HG03039 (cell line): ENCODE results near the gene PACSIN2.
A peak's percentile ranks its signal among the peaks of the same experiment; 100 is the strongest.
"Not testable (repeated sequence)": the region's sequence is repeated elsewhere in the genome, so short reads cannot be mapped to it uniquely, and the experiment has no call there.

Experiments used
- ATAC-seq: cut with Tn5 transposase; IDR thresholded peaks from one replicate; pipeline ENCODE4 v1.9.1; 2021; ENCODE audit warnings: mild to moderate bottlenecking, moderate library complexity; ENCODE audit not compliant: unreplicated experiment

The PACSIN2 gene, protein sequence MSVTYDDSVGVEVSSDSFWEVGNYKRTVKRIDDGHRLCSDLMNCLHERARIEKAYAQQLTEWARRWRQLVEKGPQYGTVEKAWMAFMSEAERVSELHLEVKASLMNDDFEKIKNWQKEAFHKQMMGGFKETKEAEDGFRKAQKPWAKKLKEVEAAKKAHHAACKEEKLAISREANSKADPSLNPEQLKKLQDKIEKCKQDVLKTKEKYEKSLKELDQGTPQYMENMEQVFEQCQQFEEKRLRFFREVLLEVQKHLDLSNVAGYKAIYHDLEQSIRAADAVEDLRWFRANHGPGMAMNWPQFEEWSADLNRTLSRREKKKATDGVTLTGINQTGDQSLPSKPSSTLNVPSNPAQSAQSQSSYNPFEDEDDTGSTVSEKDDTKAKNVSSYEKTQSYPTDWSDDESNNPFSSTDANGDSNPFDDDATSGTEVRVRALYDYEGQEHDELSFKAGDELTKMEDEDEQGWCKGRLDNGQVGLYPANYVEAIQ

DNA sequence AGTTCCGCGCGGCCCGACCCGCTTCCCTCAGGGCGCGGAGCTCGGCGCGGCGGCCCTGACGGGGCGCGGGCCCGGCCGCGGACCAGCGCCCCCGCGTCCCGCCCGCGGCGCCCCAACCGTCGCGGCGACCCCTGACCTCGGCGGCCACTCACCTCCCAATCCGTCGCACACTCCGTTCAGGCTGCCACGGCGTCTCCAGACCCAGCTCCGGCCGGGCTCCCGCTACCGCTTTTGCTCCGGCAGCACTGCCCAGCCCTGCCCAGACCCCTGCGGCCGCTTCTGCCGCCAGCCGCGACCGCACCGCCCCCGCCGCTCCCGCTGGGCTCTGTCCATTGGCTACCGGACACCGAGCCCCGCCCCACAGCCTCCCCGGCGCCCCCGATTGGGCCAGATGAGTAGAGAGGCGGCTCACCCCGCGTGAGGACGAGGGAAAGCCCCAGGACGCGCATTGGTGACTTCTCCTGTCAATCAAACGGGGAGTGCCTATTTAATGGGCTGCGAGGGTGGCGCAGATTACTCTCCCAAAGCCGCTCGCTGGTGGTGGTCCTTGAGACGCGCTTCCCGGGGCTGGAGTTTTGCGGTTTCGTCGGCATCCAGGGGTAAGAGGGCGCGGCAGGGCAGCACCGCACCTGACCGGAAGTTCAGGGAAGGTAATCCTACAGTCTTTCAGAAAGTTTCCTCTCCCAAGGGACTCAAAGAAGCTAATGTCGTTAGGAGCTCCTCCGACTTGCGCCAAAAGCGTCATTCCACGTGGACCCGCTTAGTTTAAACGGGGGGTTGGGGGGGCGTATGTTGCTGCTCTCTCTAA, at the start of gene PACSIN2:
PACSIN2 (minus strand) TSS at position 281 of the 808 bp plus-strand sequence. CDS start 103,069 bp downstream, outside the sequence.
- ATAC-seq = peak; percentile 91

DNA sequence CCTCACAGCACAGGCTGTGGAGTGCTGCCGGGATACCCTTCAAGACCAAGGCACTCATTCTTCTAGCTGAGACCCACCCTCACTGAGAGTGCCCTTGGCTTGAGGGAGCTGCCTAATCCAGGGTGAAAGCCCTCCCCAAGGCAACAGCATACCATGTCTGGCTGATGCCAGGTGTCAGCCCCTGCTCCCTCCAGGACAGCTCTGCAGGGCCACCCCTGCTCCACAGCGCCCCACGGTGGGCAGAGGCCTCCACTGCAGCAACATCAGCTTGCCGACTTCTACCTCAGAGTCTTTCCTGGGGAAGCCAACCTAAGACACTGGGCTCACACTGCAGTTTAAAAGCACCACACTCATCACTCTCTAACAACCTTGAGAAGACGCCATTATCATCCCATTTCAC, 45.2 kb upstream of the PACSIN2 start:
- ATAC-seq = no peak

DNA sequence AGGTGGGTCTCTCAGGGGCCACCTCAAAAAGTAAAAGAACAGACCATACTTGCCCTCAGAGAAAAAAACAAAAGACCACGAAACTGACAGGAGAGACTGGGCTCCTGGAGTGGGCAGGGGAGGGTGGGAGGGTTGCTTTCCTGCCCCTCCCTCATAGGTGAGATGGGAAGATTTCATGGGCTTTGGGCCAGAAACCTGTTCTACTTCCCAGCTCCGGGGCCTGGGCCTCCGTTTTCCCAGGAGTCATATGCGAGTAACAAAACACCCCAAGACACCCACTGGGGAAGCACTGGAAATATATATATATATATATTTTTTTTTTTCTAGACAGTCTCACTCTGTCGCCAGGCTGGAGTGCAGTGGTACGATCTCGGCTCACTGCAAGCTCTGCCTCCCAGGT, 42.7 kb upstream of the PACSIN2 start:
- no peak for ATAC-seq

DNA sequence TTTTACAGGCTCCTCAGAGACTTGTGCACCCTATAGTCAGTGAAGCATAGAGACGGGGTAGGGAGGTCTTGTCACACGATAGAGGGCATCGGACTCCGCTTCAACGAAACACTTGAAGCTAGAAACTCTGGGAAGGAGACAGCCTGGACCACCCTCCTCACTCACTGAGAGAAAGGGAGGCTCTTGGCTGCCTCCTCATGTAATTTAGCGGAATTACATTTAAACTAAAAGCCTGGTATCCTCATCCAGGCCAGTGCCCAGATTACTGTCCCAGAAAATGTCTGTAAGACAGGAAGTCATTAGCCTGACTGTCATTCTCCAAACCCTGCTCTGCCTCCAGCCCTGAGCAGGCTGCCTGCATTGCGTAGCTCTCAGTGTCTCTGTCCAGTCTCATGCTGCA, 38.2 kb upstream of the PACSIN2 start:
- ATAC-seq = no peak

DNA sequence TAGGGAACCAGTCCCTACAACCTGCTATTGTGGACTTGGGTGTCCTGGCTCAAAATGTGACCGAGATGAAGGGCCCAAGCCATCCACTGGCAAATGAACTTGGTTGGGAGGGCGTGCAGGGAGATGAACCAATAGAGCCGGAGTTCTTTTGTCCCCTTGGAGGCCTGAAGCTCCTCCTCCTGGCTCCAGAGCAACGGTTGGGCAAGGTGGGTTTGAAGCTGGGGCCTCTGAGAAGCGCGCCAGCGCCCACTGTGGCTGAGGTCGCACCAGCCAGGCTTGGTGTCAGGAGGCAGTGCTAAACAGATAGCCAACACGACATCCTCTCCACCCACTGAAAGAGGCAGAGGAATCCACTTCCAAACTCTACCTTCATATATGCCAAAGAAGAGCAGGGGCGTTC, 36.0 kb upstream of the PACSIN2 start:
- ATAC-seq = no peak

DNA sequence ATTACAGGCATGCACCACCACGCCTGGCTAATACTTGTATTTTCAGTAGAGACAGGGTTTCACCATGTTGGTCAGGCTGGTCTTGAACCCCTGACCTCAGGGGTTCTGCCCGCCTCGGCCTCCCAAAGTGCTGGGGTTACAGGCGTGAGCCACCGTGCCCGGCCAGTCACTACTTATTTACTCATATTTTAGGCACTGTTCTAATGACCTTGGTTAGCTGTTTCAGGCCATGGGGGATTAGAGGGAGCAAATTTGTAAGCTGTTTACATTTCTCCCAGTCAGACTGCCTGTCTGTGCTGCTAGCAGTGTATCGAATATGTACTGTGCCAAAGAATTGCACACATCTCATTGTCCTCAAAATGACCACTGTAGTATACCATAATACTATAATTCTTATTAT, 32.7 kb upstream of the PACSIN2 start:
- no peak for ATAC-seq

DNA sequence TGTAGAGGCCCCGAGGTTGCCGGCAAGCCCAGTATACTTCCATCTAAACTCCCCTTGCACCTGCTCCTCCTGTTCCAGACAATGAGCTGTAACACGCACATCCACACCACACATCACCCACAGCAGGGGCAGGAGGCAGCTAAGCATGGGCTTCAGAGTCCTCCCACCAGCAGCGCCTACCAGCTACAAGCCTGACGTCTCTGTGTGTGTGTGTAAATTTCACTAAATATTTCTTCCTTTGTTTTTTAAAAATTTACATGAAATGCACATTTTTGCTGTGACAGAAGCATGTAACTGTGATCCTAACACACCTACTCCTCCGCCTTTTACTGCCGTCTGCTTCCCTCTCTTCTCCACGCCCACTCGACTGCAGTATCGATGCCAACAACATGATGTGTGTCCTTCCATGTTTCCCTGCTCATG, 29.4 kb upstream of the PACSIN2 start:
- no peak for ATAC-seq

DNA sequence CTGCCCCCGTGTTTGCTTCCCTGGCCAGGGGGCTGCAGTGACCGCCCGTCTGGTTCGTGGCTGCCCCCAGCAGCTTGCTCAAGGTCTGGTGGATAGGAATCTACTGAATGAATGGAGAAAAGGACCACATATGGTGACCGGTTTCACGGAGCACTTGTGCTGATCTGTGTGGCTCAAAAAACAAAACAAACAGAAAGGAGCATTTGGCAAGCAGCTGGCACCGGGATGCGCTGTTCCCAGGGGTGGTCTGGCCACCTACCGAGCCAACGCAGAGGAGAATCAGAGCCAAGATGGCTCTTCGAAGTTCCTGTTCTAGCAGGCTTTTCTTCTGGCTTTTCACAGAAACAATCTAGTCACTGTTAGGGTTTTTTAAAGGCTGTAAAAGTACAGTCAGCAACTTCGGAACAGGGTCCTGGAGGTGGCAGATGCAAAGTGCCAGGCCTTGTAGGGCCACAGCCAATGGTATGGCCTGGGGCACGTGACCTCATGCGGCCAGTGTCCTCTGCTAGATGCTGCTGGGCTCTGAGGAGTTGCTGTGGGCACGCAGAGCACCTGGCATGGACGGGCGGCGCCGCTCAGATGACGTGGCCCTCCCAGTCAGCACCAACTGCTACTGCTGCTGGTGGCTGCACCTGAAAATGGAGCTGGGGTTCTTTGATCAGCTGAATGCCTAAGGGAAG, 27.3 kb upstream of the PACSIN2 start:
- no peak for ATAC-seq

DNA sequence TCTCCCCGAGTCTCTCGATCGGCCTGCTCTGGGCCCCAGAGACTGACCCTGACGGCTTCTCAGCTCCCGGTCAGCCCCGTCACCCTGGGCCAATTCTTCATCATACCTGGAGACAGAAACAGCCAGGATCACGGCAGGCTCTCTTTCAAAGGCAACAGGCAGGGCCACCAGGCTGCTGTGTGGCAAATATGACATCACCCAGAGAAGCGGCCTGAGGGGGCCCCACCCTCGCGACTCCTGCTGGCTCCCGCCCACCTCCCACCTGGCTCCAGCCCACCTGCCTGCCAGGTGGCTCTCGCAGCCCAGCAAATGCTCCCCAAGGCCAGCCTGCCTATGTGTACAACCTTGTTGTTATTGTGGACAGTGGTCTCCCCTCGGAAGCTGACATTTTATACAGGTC, 24.9 kb upstream of the PACSIN2 start:
- no peak for ATAC-seq

DNA sequence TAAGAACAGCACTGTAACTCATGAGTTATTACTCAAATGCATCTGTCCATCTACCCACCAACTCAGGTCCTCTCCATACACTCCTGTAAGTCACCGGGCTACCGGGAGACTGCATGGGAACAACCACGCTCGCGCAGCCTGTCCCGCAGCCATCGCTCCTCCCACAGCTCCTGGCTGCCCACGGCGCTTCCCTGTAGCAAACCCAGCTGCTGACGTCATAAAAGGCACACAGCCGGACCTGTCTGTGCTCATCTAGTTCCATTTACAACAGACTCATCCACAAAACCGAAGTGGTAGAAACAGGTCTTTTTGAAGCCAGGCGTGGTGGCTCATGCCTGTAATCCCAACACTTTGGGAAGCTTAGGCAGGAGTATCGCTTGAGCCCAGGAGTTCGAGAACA, 23.4 kb upstream of the PACSIN2 start:
- no peak for ATAC-seq

DNA sequence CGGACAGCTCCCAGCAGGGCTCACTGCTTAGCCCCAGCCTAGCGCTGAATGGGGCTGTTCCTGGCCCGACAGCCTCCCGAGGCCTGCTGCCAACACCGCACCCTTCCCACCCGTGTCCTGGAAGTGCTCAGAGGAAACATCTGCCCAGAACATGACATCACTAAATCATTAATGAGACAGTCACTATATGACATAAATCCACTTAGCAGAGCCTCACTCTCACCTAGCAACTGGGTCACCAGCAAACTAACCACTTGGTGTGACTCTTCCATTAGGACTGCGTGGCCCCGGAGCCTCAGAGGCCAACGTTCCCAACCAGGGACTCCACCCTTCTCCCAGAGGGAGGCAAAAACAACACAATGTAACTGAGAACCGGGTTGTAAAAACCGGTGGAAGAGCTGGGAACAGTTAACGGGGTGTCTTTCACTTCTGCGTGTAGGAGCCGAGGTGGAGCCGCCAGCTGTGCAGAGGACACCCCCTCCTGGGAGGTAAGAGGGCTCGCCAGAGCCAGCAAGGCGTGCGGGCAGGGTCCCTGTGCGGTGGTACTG, 21.4 kb upstream of the PACSIN2 start:
- no peak for ATAC-seq

DNA sequence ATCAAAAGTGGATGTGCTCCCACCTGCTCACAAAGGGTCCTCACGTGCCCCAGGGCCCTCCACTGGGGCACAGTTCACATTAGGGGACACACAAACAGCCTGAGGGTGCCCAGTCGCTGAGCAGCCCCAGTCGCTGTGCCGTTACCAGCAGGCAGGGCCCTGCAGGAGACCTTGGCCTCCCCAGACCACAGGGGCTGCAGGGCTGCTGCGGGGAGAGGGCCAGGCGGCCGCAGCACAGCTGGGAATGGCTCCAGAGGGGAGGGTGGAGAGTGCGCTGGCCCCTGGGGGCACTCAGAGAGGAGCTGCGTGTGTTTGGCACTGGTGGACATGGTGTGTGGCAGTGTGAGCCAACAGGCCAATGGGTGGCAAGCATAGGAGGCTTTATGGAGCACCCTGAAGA, 20.3 kb upstream of the PACSIN2 start:
- ATAC-seq = no peak

DNA sequence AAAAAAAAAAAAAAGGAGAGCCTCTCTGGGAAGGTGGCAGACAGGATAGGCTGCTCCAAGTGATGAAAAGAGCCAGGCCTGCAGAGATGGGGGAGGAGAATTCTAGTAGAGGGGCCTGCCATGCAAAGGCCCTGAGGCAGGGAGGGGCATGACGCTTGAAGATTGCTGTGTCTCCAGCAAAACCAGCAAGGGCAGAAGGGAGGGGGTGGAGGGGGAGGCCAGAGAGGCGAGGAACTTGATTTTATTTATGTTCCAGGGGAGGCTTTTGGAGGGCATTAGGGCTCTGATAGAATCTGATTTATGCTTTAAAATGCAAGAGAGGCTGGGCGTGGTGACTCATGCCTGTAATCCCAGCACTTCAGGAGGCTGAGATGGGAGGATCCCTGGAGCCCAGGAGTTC, 16.7 kb upstream of the PACSIN2 start:
- ATAC-seq = no peak

DNA sequence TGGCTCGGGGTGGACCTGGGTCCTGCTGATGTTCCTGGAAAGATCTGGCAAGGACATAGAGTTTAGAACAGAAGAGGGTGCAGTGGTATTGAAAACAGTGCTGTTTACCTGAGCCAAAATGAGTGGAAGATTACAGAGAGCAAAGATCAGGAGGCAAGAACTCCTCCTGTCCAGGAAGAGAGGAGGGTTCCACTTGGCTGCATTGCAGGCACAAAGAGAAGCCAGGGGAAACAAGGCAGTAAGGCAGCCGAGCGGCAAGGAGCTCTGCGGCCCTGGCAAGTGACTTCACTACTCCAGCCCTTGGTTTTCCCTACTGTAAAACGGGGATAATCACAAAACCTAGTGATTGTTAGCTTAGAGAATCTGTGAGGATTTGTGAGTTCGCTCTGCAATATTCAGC, 3.7 kb upstream of the PACSIN2 start:
- ATAC-seq = no peak

DNA sequence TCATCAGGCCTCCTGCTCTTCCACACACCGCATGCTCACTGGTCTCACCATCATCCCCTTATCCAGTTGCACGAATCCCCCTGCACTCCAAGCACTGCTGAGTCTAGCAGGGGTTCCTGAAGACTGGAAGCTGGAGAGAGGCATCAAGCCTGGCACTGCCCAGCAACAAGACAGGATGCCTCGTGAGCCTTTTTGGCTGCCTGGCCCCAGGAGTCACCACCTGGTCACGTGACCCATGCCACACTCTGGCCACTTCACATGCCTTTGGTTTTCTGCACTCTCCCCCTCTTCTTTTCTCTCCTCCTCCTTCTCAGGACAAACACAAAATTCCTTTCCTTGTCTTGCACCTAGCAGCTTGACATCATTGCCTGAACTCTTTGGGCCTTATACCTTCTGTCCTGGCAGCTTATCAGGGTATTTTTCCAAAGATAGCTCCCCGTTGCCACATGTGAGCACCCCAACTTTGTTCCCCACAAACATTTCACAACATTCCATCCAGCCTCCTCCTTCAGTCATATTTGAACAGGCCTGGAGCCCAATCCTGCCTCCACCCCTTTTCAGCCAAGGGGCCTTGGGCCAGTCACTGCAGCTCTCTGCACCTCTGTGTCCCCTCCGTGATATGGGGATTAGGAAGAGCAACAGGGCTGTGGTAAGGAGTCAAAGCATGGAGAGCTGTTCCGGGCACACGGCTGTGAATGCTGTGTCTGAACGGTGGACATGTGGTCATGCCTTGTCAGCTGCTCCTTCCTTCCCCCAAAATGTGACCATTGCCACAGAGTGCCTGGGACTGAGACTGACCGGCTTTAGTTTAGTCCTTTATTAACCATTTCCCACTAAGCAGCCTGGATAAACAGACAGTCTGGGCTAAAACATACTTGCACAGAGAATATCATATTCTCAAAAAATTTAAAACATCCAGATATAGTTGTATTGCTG, 2.8 kb upstream of the PACSIN2 start:
- ATAC-seq = no peak

DNA sequence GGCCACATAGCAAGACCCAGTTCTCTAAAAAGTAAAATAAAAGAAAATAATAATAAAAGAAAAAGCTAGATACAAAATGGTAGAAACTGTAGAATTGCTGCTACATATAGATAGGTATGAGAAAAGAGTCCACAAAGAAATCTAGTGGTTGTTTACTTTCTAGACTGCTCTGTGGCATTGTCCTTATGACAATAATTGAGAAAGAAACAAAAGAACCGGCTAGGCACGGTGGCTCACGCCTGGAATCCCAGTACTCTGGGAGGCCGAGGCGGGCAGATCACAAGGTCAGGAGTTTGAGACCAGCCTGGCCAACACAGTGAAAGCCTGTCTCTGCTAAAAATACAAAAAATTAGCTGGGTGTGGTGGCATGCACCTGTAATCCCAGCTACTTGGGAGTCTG, 1.2 kb upstream of the PACSIN2 start:
- ATAC-seq = not testable (repeated sequence)

DNA sequence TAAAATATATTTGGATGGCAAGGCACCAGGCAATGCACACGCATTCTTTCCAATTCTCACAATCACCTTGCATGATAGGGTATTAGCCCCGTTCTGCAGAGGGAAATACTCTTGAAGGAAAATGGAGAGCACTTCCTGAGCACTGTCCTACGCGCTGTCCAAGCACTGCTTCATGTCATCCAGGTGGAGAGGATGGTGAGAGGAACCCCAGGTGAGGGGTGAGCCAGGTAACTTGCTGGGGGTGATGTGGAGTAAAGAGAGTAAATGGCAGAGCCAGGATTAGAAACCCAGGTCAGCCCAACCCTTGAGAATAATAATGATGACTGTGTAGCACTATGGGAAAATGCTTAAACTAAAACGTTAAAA, 711 bp upstream of the PACSIN2 start:
- no peak for ATAC-seq

DNA sequence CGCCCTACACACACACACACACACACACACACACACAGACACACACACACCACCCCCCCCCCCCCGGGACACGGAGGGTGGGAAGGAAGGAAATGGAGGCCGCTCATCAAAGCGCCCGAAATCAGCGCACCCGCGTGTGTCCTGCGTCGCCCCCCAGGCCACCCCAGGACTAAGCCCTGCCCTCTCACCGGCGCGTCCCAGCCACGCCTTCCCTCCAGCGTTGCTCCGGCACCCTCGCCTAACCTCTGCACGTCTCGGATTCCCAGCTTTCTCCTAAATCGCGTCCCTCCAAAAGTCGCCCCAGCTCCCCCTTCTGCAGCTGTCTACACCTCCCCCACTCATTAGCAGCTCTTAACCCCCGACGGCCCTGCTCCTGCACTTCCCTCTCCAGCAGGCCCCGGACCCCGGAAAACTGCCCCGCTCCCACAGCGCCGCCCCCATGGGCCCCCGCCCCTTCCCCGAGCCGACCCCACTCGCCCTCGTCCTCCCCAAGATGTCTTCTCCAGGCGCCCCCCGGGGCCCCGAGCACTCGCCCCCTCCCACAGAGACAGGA, 557 bp downstream of the PACSIN2 start:
- ATAC-seq = peak; percentile 15

DNA sequence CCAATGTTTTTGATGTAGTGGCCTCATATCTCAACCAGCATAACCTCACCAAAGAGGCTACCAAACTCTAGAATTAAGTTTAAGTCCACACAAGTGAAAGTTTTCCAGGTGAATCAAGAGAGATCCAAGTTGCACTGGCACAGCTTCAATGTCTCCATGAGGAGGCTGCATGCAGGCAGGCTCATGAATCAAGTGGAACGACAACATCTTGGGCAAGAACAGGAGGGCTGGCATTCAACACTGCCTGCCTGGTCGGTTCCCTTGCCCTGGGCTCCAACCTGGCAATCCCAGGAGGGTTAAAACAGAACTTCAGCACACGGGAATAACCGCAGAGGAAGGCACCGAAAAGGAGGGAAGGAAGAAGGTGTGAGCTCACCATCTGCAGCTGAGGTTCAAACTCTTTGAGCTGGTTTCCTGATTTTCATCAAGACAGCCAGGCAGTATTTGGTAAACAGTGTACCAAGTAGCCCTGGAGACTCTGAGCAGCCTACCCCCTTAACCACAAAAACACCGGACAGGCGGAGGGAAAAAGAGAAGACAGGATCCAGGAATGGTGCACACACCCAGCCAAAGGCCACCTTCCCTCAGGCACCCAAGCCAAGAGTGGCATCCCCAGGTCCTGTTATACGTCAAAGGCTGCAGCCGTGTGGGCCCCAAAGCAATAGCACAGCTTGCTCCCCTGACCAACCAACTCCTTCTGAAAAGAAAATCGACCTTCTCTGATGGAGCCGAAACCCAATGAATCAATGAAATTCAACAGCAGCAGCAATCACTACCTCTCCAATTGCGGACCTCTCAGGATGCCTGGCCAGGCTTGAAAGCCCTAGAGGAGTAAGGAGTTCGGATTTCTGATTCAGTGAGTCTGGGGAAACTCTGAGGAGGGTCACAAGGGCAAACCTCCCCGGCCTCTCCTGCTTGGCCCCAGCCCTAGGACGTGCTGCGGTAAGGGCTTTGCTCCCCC, 1.3 kb downstream of the PACSIN2 start:
- ATAC-seq = peak; percentile 4
